Spleen (tissue), 7 donors: ENCODE measurements around the gene ACSF3.

Experiments
- CTCF ChIP-seq, 11 experiments: fragments of 200-600 bp in 7 of 11; fragments of 450-650 bp in 4 of 11; sonication (generic) in 4 of 11; IDR thresholded peaks in 8 of 11; conservative IDR thresholded peaks in 3 of 11; 1 replicate in 7 of 11; 2 replicates in 4 of 11; pipeline versions ENCODE4 v1.4.0 to v1.8.0; 2016 to 2021; ENCODE audit warnings: antibody characterized with exemption in 11 of 11, inconsistent platforms in 4 of 11, mild to moderate bottlenecking in 1 of 11
- POLR2AphosphoS5 ChIP-seq, 3 donors: sonication (generic); formaldehyde crosslinking; IDR thresholded peaks; one replicate each; pipeline ENCODE4 v1.5.1; 2017; ENCODE audit warnings: antibody characterized with exemption in 3 of 3
- donor health status: DM: no; HTN: no; CAD: no; lungs with moderate emphysema.
- donor health status: DM: no; HTN: no; CAD: no.
- donor health status: DM: no; HTN: no; CAD: no.

- TF ChIP-seq CTCF (IDR thresholded peaks at IDR 0.05 in 8 of 11, conservative IDR thresholded peaks at IDR 0.05 in 3 of 11) (no peak), POLR2AphosphoS5 (IDR thresholded peaks at IDR 0.05) (peak in 1 of 3 donors; percentile 5)
These were observed 6.3 kb downstream of the ACSF3 start for GRCh38 chr16:89099905-89100304.
